Astrocyte of the spinal cord (primary cell): ENCODE results near the gene WTIP.

Experiments used
- DNase-seq: peaks from one replicate; pipeline ENCODE4 v3.0.0; 2011; ENCODE audit warnings: low read depth, low spot score
- H3K4me3 ChIP-seq: 2 replicates; pipeline ENCODE4 v1.5.1; 2011; ENCODE audit warnings: low read depth, mild to moderate bottlenecking, low read length, moderate library complexity
- in situ Hi-C: cut with HindIII; loops from 2 replicates; pipeline ENCODE4 v1.10.0; 2017; ENCODE audit warnings: low sequenced_read_pairs
- TF ChIP-seq, protein P1 (sequence below): IDR thresholded peaks from 2 replicates; pipeline ENCODE4 v1.5.1; 2012; ENCODE audit warnings: low read depth, mild to moderate bottlenecking, low read length, inconsistent platforms

WTIP gene

DNA sequence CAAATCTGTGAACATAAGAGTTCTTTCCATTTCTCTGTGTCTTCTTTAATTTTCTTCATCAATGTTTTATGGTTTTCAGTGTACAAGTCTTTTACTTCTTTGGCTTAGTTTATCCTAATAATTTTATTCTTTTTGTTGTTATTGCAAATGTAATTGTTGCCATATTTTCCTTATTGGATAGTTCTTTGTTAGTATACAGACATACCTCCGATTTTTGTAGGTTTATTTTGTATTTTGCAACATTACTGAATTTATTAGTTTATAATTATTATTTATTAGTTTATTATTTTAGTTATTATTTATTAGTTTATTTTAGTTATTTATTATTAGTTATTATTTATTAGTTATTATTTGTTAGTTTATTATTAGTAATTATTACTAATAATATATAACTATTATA, 43.4 kb downstream of the WTIP start:
- TF ChIP-seq, protein P1, sequence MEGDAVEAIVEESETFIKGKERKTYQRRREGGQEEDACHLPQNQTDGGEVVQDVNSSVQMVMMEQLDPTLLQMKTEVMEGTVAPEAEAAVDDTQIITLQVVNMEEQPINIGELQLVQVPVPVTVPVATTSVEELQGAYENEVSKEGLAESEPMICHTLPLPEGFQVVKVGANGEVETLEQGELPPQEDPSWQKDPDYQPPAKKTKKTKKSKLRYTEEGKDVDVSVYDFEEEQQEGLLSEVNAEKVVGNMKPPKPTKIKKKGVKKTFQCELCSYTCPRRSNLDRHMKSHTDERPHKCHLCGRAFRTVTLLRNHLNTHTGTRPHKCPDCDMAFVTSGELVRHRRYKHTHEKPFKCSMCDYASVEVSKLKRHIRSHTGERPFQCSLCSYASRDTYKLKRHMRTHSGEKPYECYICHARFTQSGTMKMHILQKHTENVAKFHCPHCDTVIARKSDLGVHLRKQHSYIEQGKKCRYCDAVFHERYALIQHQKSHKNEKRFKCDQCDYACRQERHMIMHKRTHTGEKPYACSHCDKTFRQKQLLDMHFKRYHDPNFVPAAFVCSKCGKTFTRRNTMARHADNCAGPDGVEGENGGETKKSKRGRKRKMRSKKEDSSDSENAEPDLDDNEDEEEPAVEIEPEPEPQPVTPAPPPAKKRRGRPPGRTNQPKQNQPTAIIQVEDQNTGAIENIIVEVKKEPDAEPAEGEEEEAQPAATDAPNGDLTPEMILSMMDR: no peak
- no peak for DNase-seq
- in situ Hi-C loops: no loop called here
- no peak overlapping the region for H3K4me3 ChIP-seq

DNA sequence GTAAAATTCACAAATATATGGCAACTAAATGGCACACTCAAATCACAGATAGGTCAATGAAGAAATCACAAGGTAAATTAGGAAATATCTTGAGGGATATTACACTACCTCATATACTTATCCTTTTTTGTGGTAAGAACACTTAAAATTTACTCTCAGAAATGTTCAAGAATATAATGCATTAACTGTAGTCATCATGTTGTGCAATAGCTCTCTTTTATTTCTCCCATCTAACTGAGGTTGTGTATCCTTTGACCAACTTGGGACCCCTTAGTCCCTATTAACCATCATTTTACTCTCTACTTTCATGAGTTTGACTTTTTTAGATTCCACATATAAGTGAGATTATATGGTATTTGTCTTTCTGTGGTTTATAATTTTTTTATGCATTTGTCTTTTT, 52.6 kb downstream of the WTIP start:
- in situ Hi-C loops: no loop called here
- DNase-seq: no peak
- H3K4me3 ChIP-seq: no peak overlapping the region
- TF ChIP-seq, protein P1: no peak

DNA sequence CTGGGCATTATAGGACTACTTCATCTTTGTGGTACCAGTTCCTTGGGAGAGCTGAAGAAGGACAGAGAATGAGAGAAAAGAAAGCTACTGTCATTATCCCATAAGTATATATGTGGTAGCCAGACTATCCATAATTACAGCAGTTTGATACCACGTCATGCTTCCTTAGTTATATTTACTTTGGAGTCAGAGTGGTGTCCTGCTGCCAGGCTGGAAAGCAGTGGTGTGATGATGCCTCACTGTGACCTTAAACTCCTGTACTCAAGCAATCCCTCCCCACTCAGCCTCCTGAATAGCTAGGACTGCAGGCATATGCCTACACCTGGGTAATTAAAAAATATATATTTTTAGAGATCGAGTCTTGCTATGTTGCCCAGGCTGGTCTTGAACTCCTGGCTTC, 57.8 kb downstream of the WTIP start:
- DNase-seq: no peak
- no peak overlapping the region for H3K4me3 ChIP-seq
- TF ChIP-seq, protein P1: no peak
- in situ Hi-C loops: no loop called here

DNA sequence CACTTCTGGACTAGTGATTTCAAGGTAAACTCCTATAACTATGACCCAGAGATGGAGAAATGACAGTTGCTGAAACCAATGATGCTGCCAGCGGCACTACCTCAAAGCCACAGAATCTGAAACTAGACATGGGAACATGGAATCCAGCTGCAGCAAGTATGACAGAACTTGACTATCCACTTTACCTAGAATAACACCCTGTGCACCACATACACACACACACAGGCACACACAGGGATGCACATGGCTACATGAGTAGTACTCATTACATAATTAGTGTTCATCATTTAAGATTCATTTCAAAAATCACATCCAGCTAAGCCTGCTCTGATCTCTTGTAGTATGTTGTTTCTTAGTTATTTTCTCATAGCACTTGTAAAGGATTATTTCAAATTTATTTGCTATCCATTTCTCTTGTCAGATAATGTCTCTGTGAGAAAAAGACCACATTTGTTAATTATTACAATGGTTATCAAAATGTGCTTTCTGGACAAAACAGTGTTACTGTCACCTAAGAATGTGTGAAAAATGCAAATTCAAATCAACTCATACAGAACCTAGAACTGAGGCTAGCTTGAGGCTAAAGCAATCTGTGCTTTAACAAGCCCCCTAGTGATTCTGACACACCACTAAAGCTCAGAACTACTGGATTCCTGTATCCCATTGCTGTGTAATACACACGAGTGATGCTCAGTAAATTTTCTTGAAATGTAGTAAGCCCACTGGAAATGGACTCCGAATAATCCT, 59.4 kb downstream of the WTIP start:
- H3K4me3 ChIP-seq: no peak overlapping the region
- TF ChIP-seq, protein P1: no peak
- no peak for DNase-seq
- in situ Hi-C loops: no loop called here

DNA sequence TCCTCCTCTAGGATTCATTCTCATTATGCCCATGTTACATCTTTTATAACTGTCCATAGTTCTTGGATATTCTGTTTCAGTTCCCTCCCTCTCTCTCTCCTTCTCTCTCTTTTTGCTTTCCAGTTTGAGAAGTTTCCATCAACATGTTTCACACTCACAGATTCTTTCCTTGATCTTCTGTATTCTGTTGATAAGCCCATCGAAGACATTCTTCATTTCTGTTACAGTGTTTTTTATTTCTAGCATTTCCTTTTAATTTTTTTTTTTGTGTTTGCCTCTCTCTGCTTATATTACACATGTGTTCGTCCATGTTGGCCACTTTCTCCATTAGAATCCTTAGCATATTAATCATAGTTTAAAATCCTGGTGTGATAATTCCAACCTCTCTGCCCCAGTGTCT, 68.3 kb downstream of the WTIP start:
- no peak for DNase-seq
- H3K4me3 ChIP-seq: no peak overlapping the region
- TF ChIP-seq, protein P1: no peak
- in situ Hi-C loops: no loop called here

DNA sequence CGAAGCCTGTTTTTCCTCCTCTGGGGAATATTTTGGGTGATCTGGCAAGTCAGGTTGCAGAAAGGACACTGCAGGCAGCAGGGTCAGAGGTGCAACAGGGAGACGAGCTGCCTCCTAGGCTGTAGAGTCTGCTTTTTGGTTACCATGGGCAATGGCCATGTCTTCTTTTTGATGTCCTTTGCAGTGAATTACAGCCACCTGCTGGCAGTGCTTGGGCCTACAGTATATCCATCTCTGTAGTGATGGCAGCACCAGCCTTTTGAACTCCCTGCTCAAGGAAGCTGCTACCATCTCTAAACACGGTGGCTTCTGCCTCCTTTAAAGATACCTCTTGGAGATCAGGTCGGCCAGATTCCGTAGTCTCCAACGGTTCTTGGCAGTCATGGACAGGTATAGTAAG, 73.9 kb downstream of the WTIP start:
- no peak for DNase-seq
- no peak overlapping the region for H3K4me3 ChIP-seq
- in situ Hi-C loops: no loop called here
- TF ChIP-seq, protein P1: peak; percentile 25
